SK-N-SH treated with all-trans-retinoic acid at 6 μM for 48 hours (cell line): Measurements from ENCODE around the gene SLC2A4RG.
A peak's percentile ranks its signal among the peaks of the same experiment; 100 is the strongest.
"Not testable (repeated sequence)": the region's sequence is repeated elsewhere in the genome, so short reads cannot be mapped to it uniquely, and the experiment has no call there.

Experiments
- ATAC-seq: fragments of 200-7000 bp; cut with Tn5 transposase; 3 replicates; pipeline ENCODE4 v1.9.1; 2020; ENCODE audit warnings: mild to moderate bottlenecking, moderate library complexity
- ARNTL ChIP-seq: fragments of 450-650 bp; formaldehyde crosslinking; IDR thresholded peaks from 2 replicates; pipeline ENCODE4 v1.5.0; 2020; ENCODE audit warnings: low read depth, mild to moderate bottlenecking, moderate library complexity, borderline replicate concordance
- BACH2 ChIP-seq: fragments of 250-450 bp; sonication (Bioruptor Pico); IDR thresholded peaks from 2 replicates; pipeline ENCODE4 v1.9.0; 2021; ENCODE audit warnings: mild to moderate bottlenecking, borderline replicate concordance
- CREB5 ChIP-seq: fragments of 250-450 bp; sonication (Bioruptor Pico); IDR thresholded peaks from 2 replicates; pipeline ENCODE4 v1.5.1; 2020; ENCODE audit warnings: low read depth, mild to moderate bottlenecking, moderate library complexity
- CSDC2 ChIP-seq: fragments of 250-450 bp; sonication (Bioruptor Pico); IDR thresholded peaks from 2 replicates; pipeline ENCODE4 v1.5.0; 2020; ENCODE audit warnings: mild to moderate bottlenecking, moderate library complexity
- CSRNP3 ChIP-seq: fragments of 250-450 bp; sonication (Bioruptor Pico); IDR thresholded peaks from 2 replicates; pipeline ENCODE4 v1.5.1; 2021; ENCODE audit warnings: mild to moderate bottlenecking, moderate library complexity
- ESRRG ChIP-seq: fragments of 250-450 bp; sonication (Bioruptor Pico); IDR thresholded peaks from 2 replicates; pipeline ENCODE4 v1.6.1; 2021; ENCODE audit warnings: mild to moderate bottlenecking
- GLIS3 ChIP-seq: fragments of 250-450 bp; sonication (Bioruptor Pico); IDR thresholded peaks from 2 replicates; pipeline ENCODE4 v1.5.0; 2020; ENCODE audit warnings: mild to moderate bottlenecking, moderate library complexity
- ISL1 ChIP-seq: fragments of 250-450 bp; sonication (Bioruptor Pico); IDR thresholded peaks from 2 replicates; pipeline ENCODE4 v2.1.2; 2022; ENCODE audit warnings: mild to moderate bottlenecking, moderate library complexity
- PATZ1 ChIP-seq: fragments of 250-450 bp; sonication (Bioruptor Pico); IDR thresholded peaks from 2 replicates; pipeline ENCODE4 v1.8.0; 2020; ENCODE audit warnings: mild to moderate bottlenecking, moderate library complexity, borderline replicate concordance
- POU6F1 ChIP-seq: fragments of 250-450 bp; sonication (Bioruptor Pico); IDR thresholded peaks from 2 replicates; pipeline ENCODE4 v1.8.0; 2021; ENCODE audit warnings: low read depth, mild to moderate bottlenecking, moderate library complexity, borderline replicate concordance
- PPARA ChIP-seq: fragments of 250-450 bp; sonication (Bioruptor Pico); IDR thresholded peaks from 2 replicates; pipeline ENCODE4 v1.5.0; 2020; ENCODE audit warnings: mild to moderate bottlenecking, borderline replicate concordance
- RARB ChIP-seq: fragments of 250-450 bp; sonication (Bioruptor Pico); IDR thresholded peaks from 2 replicates; pipeline ENCODE4 v1.8.0; 2021; ENCODE audit warnings: mild to moderate bottlenecking, moderate library complexity
- SNAI2 ChIP-seq: fragments of 250-450 bp; sonication (Bioruptor Pico); IDR thresholded peaks from 2 replicates; pipeline ENCODE4 v1.5.0; 2020; ENCODE audit warnings: mild to moderate bottlenecking, moderate library complexity
- TCF4 ChIP-seq: fragments of 250-450 bp; sonication (Bioruptor Pico); IDR thresholded peaks from 2 replicates; pipeline ENCODE4 v1.8.0; 2021; ENCODE audit warnings: mild to moderate bottlenecking, moderate library complexity, borderline replicate concordance
- TSHZ2 ChIP-seq: fragments of 250-450 bp; sonication (Bioruptor Pico); IDR thresholded peaks from 2 replicates; pipeline ENCODE4 v1.5.0; 2020; ENCODE audit warnings: mild to moderate bottlenecking, moderate library complexity
- ZC3H10 ChIP-seq: fragments of 250-450 bp; sonication (Bioruptor Pico); IDR thresholded peaks from 2 replicates; pipeline ENCODE4 v1.5.1; 2021; ENCODE audit warnings: mild to moderate bottlenecking, moderate library complexity
- ZFP30 ChIP-seq: fragments of 450-650 bp; formaldehyde crosslinking; IDR thresholded peaks from 2 replicates; pipeline ENCODE4 v1.5.0; 2022; ENCODE audit warnings: mild to moderate bottlenecking, moderate library complexity
- ZNF565 ChIP-seq: fragments of 450-650 bp; formaldehyde crosslinking; conservative IDR thresholded peaks from 2 replicates; pipeline ENCODE4 v1.5.0; 2020; ENCODE audit warnings: low read depth, mild to moderate bottlenecking, moderate library complexity
- ZNF8 ChIP-seq: fragments of 450-650 bp; formaldehyde crosslinking; IDR thresholded peaks from 2 replicates; pipeline ENCODE4 v1.5.0; 2020; ENCODE audit warnings: mild to moderate bottlenecking, moderate library complexity

Gene SLC2A4RG

GRCh38 chr20:63775096-63775978, 35.8 kb downstream of the SLC2A4RG start:
- ATAC-seq: peak; percentile 85
- TF ChIP-seq ISL1 (CRISPR knock-in tag): no peak
- no peak for TF ChIP-seq ESRRG
- TF ChIP-seq ZNF8: no peak
- no peak for TF ChIP-seq BACH2 (CRISPR knock-in tag)
- TF ChIP-seq ZC3H10: no peak
- no peak for TF ChIP-seq PPARA (CRISPR knock-in tag)
- TF ChIP-seq CREB5 (CRISPR knock-in tag): no peak
- no peak for TF ChIP-seq CSDC2 (CRISPR knock-in tag)
- no peak for TF ChIP-seq POU6F1 (CRISPR knock-in tag)
- no peak; the same call in 1 of the 2 replicates for TF ChIP-seq TSHZ2
- no peak for TF ChIP-seq GLIS3 (CRISPR knock-in tag)
- no peak for TF ChIP-seq PATZ1 (CRISPR knock-in tag)
- no peak for TF ChIP-seq SNAI2 (CRISPR knock-in tag)
- TF ChIP-seq ZFP30: no peak
- TF ChIP-seq CSRNP3: no peak
- no peak for TF ChIP-seq TCF4

- ATAC-seq: not testable (repeated sequence)
These were observed 37.3 kb downstream of the SLC2A4RG start for GRCh38 chr20:63776875-63777274.

- no peak for ATAC-seq
- no peak for TF ChIP-seq RARB
- TF ChIP-seq POU6F1 (CRISPR knock-in tag): no peak
- no peak for TF ChIP-seq TCF4
- no peak for TF ChIP-seq PATZ1 (CRISPR knock-in tag)
- no peak for TF ChIP-seq ARNTL
- TF ChIP-seq SNAI2 (CRISPR knock-in tag): no peak
- no peak for TF ChIP-seq CSRNP3
- TF ChIP-seq ESRRG: no peak
- no peak for TF ChIP-seq ZNF565 (CRISPR knock-in tag)
- TF ChIP-seq ZFP30: no peak
- TF ChIP-seq ZC3H10: no peak
- TF ChIP-seq, all 23 proteins: peak for 0
These were observed 38.0 kb downstream of the SLC2A4RG start for GRCh38 chr20:63777614-63778013.
